GM19238 (cell line): ENCODE data around the gene CLIC5.

Source experiments
- DNase-seq: peaks from one replicate; pipeline ENCODE4 v3.0.0; 2011; ENCODE audit warnings: low spot score; ENCODE audit not compliant: insufficient read length

The CLIC5 gene

DNA sequence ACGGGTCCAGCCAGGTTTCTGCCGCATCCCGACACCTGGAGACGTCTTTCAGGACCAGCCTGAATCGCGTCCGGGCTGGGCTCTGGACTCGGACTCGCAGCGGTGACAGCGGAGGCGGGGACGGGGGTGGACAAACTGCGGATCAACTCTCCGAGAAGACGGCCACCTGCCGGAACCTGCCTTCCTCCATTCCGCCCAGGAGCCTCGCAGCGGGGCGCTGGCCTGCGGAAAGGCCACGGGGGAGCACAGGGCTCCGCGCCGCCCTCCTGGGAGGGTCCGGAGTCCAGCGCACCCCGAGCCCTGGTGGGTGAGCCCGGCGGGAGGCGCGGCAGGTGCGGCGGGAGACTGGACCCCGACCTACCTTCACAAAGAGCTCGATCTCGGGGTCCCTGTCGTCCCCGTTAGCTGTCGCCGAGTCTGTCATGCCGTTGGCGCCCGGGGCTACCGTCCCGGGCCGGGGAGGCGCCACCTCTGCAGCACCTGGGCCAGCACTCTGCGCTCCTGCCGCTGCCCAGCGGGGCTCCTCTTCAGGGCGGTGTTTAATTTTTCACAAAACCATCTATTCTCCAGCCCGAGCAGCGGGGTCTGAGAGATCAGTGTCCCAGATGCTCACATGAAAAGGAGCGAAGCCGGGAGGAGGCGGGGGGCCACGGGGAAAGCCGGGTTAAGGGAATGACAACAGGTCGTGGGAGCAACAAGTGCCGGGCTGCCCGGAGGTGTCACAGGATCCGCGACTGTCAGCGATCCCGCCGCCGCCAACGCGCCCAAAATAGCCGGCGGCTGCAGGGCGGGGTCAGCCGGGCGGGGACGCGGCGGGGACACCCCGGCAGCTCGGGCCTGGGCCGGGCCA is at the start of gene CLIC5:
TSS of gene CLIC5 (minus strand) at position 742 of the 850 bp plus-strand sequence. CDS start at position 424, 318 bp downstream.
- peak; percentile 13 for DNase-seq

DNA sequence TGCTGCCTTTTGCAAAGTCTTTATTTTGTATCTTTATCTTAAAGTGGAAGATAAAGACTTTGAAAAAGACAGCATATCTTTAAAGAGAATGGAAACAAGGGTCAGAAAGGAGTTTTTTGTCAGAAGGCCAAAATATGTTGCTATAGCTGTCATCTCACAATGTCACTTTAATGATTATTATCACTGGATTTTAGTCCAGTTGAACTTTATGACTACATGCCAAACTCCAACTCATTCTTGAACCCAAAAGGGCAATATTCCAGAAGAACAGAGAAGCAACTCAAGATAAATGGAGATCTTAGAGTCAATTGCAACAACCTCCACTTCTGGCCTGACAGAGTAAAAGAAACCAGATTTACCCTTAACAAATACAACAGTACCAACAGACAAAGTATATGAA is 47.3 kb upstream of the CLIC5 start:
- DNase-seq = no peak

DNA sequence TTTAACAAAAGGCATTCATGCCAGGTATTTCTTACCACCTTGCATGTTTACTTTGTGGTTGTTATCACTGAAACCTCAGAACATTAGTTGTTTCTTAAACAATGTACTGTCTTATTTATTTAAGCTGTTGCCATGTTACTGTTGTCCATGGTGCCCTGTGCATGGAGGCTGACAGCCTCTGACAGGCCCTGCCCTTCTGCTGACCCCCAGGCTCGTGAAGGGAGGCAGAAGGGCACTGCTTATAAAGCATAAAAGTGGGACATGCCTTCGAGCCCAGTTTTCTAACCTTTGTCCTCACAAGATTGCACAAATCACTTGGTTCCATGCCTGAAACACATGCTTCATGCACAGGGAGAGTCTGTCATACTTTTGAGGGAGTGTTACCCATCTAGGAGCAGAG is 46.7 kb upstream of the CLIC5 start:
- no peak for DNase-seq

DNA sequence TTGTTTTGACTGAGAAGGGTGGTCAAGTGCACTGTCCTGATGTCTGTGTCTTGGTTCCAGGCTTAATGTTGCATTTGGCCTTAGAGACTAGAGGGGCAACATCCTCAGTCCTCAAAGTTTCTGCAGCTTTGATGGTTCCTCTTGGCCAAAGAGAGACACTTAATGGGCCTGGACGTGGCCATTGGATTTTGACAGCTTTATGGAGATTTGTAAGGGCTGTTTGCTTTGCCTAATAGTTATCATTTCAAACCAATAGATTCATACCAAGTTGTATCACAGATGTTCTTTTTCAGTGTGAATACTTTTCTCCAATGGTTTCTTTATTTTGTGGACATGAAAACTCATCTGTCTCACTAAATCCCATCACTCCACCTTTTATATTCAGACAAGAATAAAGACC is 45.8 kb upstream of the CLIC5 start:
- DNase-seq = no peak

DNA sequence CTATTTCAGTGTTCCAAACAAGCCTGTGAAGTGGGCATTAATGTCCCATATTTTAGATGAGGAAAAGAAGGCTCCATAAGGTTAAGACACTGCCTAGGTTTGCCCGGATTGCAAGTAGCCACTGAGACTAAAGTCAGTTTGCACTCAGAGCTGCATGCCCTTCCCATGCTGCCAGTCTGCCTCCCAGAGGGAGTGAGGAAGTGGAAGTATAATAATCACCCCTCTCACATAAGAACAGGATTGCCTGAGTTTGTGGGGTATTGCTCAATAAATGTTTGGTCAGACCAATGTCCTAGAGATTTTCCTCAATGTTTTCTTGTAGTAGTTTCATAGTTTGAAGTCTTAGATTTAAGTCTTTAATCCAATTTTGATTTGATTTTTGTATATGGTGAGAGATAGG is 43.9 kb upstream of the CLIC5 start:
- DNase-seq = no peak

DNA sequence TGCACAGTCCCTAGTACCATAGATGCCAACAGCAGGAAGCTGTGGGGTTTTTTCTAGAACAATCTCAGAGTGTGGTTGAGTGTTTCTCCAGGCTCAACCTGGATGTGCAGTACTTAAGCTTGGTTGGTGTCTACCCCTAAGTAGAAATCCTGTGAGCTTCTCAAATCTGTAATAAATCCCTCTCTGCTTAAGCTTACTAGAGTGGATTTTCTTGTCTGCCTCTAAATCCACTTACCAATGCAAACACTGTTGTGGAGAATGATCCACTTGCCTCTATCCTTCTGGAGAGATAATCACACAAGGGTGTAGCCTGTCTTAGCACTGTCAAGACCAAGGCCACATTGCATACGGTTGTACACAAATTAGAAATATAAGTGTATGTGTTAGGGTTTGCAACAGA is 43.3 kb upstream of the CLIC5 start:
- DNase-seq = no peak

DNA sequence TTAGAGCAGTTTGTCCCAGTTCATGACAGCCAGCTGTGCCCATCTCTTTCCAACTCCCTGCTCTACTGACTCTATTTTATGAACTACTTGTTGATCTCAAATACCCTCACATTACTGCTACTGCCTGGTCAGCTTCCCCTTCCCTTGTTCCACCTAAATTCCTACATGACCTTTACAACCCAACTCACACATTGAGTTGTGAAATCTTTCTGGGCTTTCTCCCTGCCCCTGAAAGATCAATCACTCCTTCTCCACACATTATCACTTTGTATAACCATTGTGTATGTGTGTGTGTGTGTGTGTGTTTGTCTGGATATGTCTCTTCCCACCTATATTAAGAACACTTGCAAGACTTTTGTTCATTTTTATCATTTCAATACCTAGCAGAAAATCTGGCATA is 42.1 kb upstream of the CLIC5 start:
- no peak for DNase-seq

DNA sequence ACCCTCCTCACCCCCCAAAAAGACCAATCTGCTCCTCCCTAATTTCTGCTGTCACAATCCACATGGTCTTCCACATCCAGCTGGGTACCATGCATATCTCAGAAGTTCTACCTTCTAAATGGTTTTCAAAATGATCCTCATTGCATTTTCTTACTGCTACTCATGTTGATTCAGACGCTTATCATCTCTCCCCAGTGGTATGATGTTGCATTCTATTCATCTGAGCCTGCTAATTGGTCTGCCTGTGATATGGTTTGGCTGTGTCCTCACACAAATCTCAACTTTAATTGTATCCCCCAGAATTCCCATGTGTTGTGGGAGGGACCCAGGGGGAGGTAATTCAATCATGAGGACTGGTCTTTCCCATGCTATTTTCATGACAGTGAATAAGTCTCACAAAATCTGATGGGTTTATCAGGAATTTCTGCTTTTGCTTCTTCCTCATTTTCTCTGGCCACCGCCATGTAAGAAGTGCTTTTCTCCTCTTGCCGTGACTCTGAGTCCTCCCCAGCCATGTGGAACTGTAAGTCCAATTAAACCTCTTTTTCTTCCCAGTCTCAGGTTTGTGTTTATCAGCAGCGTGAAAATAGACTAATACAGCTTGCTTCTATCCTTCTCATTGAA is 41.4 kb upstream of the CLIC5 start:
- DNase-seq = no peak

DNA sequence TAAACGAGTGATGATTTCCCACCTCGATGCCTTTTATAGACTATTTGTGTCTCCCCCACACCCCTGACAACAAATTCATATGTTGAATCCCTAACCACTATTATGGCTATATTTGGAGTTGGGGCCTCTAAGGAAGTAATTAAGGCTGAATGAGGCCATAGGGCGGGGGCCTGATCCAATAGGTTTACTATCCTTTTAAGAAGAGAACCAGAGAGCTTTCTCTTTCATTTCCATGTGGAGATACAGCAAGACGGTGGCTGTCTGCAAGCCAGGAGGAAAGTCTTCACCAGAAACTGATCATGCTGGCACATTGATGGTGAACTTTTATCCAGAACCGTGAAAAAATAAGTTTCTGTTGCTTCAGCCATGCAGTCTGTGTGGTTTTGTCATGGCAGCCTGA is 38.9 kb upstream of the CLIC5 start:
- DNase-seq = no peak

DNA sequence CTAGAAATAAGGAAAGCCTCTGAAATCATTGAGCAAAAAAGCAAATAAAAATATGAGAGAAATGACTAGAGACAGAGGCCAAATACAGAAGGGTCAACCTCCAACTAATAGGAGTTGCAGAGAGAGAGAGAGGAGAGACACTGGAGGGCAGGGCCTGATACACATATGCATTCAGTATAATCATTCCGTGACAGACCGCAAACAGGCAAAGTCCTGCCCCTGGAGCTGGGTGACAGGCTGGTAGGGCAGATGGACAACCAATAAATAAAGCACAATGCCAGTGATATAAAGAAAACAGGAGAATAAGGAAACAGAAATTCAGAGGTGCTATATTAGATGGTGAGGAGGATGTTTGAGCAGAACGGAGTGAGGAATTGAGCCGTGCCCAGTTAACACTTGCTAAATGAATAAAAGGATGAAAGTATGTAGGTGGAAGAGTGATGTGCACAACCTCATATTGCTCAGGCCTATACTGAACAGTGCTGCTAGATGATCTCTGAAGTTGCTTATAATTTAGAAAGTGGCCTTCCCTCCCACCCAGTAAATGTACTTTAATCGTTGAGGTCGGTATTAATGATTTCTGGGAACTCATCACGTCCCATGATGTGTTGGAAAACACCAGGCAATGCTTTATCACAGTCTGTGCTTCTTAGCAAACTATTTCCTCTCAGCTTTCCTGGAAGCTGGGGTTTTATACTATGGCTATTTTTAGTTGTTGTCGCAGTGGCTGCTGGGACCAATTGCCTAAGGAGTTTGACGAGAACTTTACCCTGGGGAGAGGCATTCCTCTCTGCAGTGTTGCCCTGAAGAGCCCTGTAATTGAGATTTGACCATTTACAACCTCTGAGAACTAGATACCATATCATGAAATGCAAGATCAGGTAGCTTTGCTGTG is 37.6 kb upstream of the CLIC5 start:
- DNase-seq = no peak

DNA sequence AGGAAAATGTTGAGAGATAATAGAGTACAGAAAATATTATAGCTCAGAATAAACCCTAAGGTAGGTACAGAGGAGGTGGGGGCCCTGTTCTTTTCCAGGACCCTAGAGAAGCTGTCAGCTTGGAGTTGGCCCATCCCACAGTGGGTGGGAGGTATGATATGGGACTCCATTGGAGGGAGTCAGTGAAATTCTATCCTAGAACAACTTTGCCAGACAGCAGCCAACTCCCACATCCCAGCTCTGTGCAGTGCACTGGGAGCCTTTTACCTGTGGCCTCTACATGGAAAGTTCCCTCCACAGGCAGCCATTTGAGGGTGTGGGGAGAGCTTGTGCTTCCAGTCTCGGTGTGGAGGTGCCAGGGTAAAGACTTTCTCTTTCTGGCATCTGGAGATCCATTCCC is 36.8 kb upstream of the CLIC5 start:
- DNase-seq = no peak

DNA sequence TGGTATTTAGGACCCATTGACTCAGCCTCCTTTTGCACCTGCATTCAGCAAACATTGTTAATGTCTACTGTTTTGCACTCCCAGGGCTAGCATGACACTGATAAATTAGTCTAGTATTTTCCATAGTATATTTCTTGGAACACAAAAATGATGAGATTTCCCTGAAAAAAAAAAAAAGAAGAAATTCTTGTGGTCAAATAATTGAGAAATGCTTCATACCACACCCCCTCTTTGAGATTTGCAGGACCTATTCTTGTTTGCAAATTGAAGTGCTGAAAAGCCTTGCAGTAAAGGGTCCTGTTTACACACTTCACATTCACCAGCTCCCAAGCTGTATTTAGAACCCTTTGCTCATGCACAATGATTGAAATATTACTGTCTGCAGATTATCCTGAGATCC is 36.3 kb upstream of the CLIC5 start:
- no peak for DNase-seq

DNA sequence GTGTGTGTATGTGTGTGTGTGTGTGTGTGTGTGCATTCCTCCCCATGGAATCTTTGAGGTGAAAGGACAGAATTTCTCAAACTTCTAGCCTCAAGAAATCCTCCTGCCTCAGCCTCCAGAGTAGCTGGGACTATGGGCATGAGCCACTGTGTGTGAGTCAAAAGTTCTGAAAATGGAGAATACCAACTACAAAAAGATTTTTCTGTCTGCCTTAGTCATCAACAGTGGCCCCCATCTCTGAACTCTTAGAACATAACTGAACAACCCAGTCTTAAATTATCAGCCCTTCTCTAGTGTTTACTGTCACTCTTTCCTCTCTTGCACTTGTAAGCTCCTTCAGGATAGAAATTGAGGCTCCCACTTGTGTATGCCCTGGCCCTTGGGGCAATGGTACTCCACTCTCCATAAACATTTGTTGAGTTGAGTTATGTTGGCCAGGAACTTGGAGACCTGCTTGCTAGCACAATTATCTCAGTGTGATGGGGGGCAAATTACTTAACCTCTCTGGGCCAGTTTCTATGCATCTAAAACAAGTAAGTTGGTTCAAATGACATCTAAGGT is 35.3 kb upstream of the CLIC5 start:
- no peak for DNase-seq

DNA sequence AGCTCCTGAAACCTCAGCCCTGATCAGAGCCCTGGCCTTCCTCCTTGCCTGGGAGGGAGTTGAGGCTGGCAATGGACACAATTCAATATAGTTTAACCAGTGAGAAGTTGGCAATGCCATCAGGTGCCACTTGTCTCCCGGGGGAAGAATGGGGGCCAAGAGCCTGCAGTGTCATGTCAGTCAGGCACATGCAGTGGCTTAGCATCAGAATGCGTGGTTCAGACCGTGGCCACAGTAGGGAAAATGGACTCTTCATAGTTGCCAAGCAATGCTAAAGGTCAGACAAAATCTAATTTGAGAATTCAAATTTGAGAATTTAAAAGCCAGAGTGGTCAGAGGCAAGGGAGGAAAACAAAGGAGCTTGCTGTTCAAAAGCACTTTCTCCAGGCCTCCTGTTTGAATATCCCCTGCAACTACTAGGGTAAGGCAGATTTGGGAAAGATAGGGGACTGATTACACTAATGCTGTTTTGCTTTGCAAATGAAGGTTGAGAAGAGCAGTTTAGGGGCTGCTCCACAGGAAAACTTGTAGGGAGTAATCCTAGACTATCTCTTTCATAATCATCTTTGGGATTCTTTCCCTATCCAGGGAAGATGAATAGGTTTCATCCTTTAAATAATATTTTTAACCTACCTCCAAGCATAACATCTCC is 33.1 kb upstream of the CLIC5 start:
- DNase-seq = no peak

DNA sequence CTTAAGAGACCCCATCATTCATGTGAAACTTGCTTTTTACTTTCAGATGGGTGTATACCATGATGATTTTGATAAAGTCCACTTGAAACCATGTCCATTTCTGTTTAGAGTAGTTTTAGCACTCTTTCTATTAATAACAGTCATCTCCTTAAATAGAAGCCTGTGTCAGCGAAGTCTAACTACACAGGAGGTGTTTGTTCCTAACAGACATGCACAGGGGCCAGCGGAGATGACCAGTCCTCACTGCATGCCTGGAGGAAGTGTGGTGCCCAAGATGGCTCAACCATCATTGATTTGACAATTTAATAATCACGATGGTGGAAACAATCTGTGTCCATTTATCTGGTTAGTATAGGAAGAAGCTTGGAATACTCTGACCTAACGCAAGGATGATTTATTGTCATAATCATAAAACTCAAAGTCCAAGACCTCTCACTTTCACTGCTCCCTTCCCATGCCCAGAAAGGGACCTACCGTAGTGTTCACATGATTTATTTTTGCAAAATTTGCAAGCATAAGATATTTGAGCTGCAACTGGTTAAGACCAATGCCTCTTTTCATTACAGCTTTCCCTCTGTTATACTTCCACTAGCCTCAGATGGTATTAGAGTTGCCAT is 31.0 kb upstream of the CLIC5 start:
- DNase-seq = no peak

DNA sequence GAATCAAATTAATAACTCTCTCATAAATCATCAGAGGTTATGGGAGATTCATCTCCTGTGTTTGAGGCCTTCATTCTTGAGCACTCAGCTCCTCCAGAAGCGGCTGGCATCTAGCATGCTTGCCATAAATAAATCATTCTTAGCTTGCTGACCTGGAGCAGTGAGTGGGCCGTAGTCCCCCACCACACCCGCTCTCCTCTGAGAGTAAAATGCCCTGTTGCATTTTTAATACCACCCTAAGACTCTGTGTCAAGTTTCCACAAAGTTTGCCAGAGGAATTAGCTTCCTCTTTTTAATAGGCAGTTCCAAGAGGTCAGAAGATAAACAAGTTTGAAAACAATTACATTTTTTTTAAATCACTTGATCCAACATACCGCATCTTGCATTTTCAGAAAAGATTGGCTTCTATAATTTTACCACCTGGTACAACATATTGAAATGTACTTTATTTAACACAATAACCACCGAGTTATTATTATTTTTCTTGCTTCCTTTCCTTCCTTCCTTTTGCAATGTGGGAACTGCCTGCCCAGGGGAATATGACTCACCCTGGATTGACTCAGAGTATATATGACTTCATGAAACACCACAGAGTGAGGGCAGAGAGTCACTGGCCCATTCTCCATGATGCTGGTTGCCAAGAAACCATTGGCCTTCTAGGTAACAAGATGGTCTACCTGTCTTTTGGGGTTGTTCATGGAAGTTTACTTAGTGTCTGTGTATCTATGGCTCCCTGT is 29.4 kb upstream of the CLIC5 start:
- DNase-seq = no peak

DNA sequence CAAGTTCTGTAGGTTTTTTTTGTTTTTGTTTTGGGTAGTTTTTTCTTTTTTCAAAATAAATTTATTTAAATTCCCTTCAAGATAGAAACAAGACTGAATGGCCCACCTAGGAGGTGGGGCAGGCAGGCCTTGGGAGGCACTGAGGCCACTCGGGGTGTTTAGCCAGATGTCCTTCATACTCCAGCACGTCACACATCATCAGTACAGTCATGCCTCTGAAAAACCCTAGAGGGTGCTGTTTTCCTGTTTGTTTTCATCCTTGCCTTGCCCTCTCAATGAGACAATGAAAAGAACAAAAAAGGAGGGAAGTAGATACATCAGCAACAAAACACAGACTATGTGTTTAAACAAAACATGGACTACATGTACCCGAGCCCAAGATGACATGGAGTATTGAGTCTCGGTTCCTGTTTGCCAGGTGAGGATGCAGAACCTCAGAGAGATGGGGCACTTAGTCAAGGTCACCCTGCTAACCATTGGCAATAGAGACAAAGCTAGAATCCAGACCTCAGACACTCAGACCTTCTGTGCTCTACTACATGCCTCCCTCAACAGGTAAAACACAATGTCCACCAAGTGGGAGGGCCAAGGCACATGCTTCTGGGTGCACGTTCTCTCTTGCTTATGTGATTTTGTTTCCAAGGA is 26.8 kb upstream of the CLIC5 start:
- DNase-seq = peak; percentile 3

DNA sequence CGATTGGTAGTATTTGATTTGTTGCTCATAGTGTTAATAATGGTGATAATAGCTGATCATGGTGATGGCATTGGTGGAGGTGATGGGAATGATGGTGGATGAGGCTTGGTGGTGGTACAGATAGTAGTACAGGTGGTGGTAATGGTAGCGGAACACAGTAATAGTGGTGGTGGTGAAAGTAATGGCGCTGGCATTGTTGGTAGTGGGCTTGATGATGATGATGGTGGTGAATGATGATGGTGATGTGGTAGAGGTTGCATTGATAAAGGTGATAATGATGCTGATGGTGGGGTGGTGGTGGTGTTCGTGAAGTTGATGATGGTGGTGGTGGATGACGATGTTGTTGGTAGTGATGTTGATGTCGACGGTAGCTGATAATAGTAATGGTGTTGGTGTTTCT is 24.6 kb upstream of the CLIC5 start:
- DNase-seq = no peak

DNA sequence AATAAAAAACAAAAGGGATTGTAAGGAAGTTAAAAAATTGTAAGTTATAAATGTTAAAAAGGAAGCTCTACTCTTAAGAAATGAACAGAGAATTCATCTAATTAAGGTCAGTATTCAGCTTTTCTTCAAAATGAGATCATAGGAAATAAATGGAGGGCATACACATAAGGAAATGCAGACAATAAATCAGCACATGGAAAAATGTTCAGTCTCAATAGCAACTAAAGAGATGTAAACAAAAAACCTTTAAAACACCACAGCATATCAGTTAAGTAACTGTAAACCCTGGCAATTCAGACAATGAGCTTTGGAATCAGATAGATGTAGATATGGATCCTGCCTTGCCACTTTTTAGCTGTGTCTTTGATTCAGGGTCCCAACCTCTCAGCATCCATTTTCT is 24.0 kb upstream of the CLIC5 start:
- DNase-seq = no peak

DNA sequence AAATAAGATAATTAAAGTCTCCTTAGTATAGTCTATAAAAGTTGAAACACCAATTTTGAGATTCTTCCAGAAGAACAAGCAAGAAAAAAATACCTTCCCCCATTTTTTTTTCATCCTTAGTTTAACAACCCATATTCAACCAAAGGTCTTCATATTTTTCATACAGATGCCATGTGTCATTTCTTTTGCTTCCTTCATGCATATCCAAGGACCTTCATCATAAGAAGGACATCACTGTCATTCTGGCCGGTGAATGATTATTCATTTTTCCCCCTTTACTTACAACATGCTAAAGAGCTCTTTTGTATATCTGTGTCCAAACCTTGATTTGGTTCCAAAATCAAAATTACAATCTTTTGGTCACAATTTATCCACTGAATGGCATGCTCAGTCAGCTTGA is 21.3 kb upstream of the CLIC5 start:
- no peak for DNase-seq
